GM23338 (cell line): Measurements from ENCODE around the gene ST3GAL4. TPM values are rescaled to one million over a fixed set of nuclear protein-coding genes. Genes with fewer than 3 reads are reported as not detected.

Source experiments
- ATAC-seq: fragments of 200-7000 bp; cut with Tn5 transposase; 3 replicates; pipeline ENCODE4 v1.9.1; 2020
- DNase-seq: peaks from one replicate; pipeline ENCODE4 v3.0.0-alpha.2; 2015; ENCODE audit warnings: low spot score
- H2AFZ ChIP-seq: fragments of 200-600 bp; sonication (generic); 2 replicates; pipeline ENCODE4 v1.8.0; 2016; ENCODE audit warnings: antibody characterized with exemption, mild to moderate bottlenecking, moderate library complexity
- H3F3A ChIP-seq: fragments of 200-600 bp; sonication (generic); replicated peaks from 2 replicates; pipeline ENCODE4 v1.8.0; 2017; ENCODE audit warnings: antibody characterized with exemption, mixed run types, low read depth
- H3K27ac ChIP-seq: fragments of 200-600 bp; sonication (generic); 2 replicates; pipeline ENCODE4 v1.6.1; 2016; ENCODE audit warnings: low read depth
- H3K27me3 ChIP-seq: fragments of 200-600 bp; sonication (generic); 2 replicates; pipeline ENCODE4 v1.8.0; 2016; ENCODE audit warnings: mild to moderate bottlenecking, mixed run types, moderate library complexity; ENCODE audit not compliant: insufficient read depth
- H3K36me3 ChIP-seq: fragments of 200-600 bp; sonication (generic); 2 replicates; pipeline ENCODE4 v1.8.0; 2016; ENCODE audit warnings: mild to moderate bottlenecking; ENCODE audit not compliant: insufficient read depth
- H3K4me1 ChIP-seq: fragments of 200-600 bp; sonication (generic); 2 replicates; pipeline ENCODE4 v1.8.0; 2016; ENCODE audit warnings: mild to moderate bottlenecking, moderate library complexity; ENCODE audit not compliant: insufficient read depth
- H3K4me2 ChIP-seq: fragments of 200-600 bp; sonication (generic); 2 replicates; pipeline ENCODE4 v1.7.1; 2017; ENCODE audit warnings: mixed run types
- H3K4me3 ChIP-seq: fragments of 200-600 bp; sonication (generic); 2 replicates; pipeline ENCODE4 v1.6.1; 2016; ENCODE audit warnings: mixed run types
- H3K79me2 ChIP-seq: fragments of 200-600 bp; sonication (generic); replicated peaks from 2 replicates; pipeline ENCODE4 v1.8.0; 2017; ENCODE audit warnings: mild to moderate bottlenecking; ENCODE audit not compliant: insufficient read depth
- H3K9me2 ChIP-seq: fragments of 200-600 bp; sonication (generic); 2 replicates; pipeline ENCODE4 v1.8.0; 2017; ENCODE audit not compliant: insufficient read depth
- H4K20me1 ChIP-seq: fragments of 200-600 bp; sonication (generic); replicated peaks from 2 replicates; pipeline ENCODE4 v1.8.0; 2017; ENCODE audit warnings: mild to moderate bottlenecking; ENCODE audit not compliant: insufficient read depth
- H3K27ac Mint-ChIP-seq: 2 replicates; pipeline ENCODE4 v1.8.0; 2020; ENCODE audit warnings: inconsistent platforms, mild to moderate bottlenecking, moderate library complexity, mixed read lengths
- H3K27me3 Mint-ChIP-seq: 3 replicates; pipeline ENCODE4 v1.8.0; 2022; ENCODE audit warnings: low read depth, mild to moderate bottlenecking, moderate library complexity, mixed read lengths, inconsistent platforms; ENCODE audit not compliant: insufficient read depth, poor library complexity
- H3K36me3 Mint-ChIP-seq: 3 replicates; pipeline ENCODE4 v1.8.0; 2021; ENCODE audit warnings: low read depth, mild to moderate bottlenecking, inconsistent platforms, moderate library complexity, mixed read lengths
- H3K4me1 Mint-ChIP-seq: 3 replicates; pipeline ENCODE4 v1.8.0; 2020; ENCODE audit warnings: mild to moderate bottlenecking, inconsistent platforms, mixed read lengths
- H3K4me3 Mint-ChIP-seq: 3 replicates; pipeline ENCODE4 v1.8.0; 2021; ENCODE audit warnings: moderate library complexity, mild to moderate bottlenecking, inconsistent platforms, mixed read lengths
- H3K9me3 Mint-ChIP-seq: 3 replicates; pipeline ENCODE4 v1.8.0; 2020; ENCODE audit warnings: moderate library complexity, mild to moderate bottlenecking, inconsistent platforms, mixed read lengths
- CREB1 ChIP-seq: fragments of 250-450 bp; sonication (Bioruptor Pico); IDR thresholded peaks from 2 replicates; pipeline ENCODE4 v1.5.0; 2020; ENCODE audit warnings: low read depth, mild to moderate bottlenecking, moderate library complexity
- EZH2 ChIP-seq: fragments of 200-600 bp; sonication (generic); IDR thresholded peaks from one replicate; pipeline ENCODE4 v1.8.0; 2017; ENCODE audit warnings: antibody characterized with exemption, mild to moderate bottlenecking, low read depth; ENCODE audit not compliant: unreplicated experiment
- EZH2phosphoT487 ChIP-seq: fragments of 200-600 bp; sonication (generic); IDR thresholded peaks from one replicate; pipeline ENCODE4 v1.8.1; 2018; ENCODE audit warnings: antibody characterized with exemption; ENCODE audit not compliant: unreplicated experiment
- JUNB ChIP-seq: IDR thresholded peaks from one replicate; pipeline ENCODE4 v1.6.1; 2016; ENCODE audit warnings: antibody characterized with exemption; ENCODE audit not compliant: unreplicated experiment
- NANOG ChIP-seq: IDR thresholded peaks from 2 replicates; pipeline ENCODE4 v1.6.1; 2016; ENCODE audit warnings: antibody characterized with exemption, borderline replicate concordance
- POLR2AphosphoS5 ChIP-seq: IDR thresholded peaks from 2 replicates; pipeline ENCODE4 v1.6.1; 2016; ENCODE audit warnings: antibody characterized with exemption, low read depth
- STAT1 ChIP-seq: IDR thresholded peaks from one replicate; pipeline ENCODE4 v1.6.1; 2016; ENCODE audit warnings: antibody characterized with exemption; ENCODE audit not compliant: unreplicated experiment
- ZNF114 ChIP-seq: fragments of 250-450 bp; sonication (Bioruptor Pico); IDR thresholded peaks from 2 replicates; pipeline ENCODE4 v1.5.0; 2020; ENCODE audit warnings: mild to moderate bottlenecking, moderate library complexity
- ZNF331 ChIP-seq: fragments of 250-450 bp; sonication (Bioruptor Pico); IDR thresholded peaks from 2 replicates; pipeline ENCODE4 v1.5.0; 2020; ENCODE audit warnings: low read depth, mild to moderate bottlenecking, moderate library complexity
- polyA plus RNA-seq: library from polyadenylated mRNA; unstranded; fragments of >200 nt; fragmentation: Nextera tagmentation; extraction: Ambion mirVana; gene quantifications from 2 replicates; pipeline ENCODE4 v1.2.1, GENCODE V29; 2016
- total RNA-seq: library from RNA; depleted of rRNA; stranded (reverse); fragments of >200 nt; shearing (Covaris generic); gene quantifications from 2 replicates; pipeline ENCODE4 v1.2.3, GENCODE V29; 2014
- TF ChIP-seq, protein P1 (sequence below), 2 experiments: fragments of 200-600 bp in 1 of 2; sonication (generic) in 1 of 2; conservative IDR thresholded peaks; 2 replicates each; pipeline versions ENCODE4 v1.5.1 to v1.6.1; 2016 to 2017; ENCODE audit warnings: antibody characterized with exemption in 2 of 2, low read depth in 2 of 2, mild to moderate bottlenecking in 2 of 2, moderate library complexity in 1 of 2
- TF ChIP-seq, protein P2 (sequence below): IDR thresholded peaks from 2 replicates; pipeline ENCODE4 v1.6.1; 2016; ENCODE audit warnings: antibody characterized with exemption
- TF ChIP-seq, protein P3 (sequence below): fragments of 250-450 bp; sonication (Bioruptor Pico); IDR thresholded peaks from 2 replicates; pipeline ENCODE4 v1.5.0; 2020; ENCODE audit warnings: mild to moderate bottlenecking, moderate library complexity
- TF ChIP-seq, protein P4 (sequence below): IDR thresholded peaks from one replicate; pipeline ENCODE4 v1.6.1; 2018; ENCODE audit warnings: antibody characterized with exemption; ENCODE audit not compliant: unreplicated experiment

ST3GAL4 gene
- total and polyA plus RNA-seq, 2 experiments from 2014 or later = 10.1 to 28.0 TPM

DNA sequence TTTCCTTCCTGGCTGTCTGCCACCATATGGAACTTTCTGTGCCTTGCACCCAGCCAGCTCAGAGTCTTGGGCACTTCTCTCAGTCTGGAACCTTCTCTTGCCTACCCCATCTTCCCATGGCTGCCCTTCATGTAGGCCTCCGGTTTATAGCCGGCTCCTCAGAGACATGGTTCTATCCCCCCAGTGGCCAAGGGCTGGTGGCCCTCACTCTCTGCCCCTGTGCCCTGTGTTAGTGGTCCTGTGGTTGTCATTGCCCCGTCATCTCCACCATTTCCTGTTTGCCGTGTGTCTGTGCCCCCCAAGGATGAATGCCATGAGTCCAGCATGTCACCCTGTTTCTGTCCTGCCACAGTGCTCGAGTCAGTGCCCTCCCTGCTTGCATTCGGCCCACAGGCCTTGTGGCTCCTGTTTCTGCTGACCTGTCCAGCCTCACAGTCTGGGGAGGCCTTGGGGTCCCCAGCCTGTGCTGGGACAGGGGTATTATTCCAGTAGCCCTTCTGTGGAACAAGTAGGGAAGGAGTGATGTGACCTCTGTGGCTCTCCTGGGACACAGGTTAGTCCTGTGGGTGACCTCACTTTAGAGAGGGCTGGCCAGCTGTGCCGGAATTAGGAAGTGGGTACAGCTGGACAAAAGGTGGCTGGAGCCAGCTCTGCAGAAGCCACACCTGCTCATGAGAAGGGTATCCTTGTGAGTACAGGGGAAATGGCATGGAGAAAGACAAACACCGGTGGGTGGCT lies 30.7 kb downstream of the ST3GAL4 start:
- Histone ChIP-seq H3K79me2 (peaks cover 6% of the 10 kb centered on the region), H3K27ac (no peak overlapping the region)

More for the DNA sequence above, 30.7 kb downstream of the ST3GAL4 start:
- no peaks in the 10 kb centered on the region for H3K9me2 ChIP-seq
- no peak overlapping the region for H3K4me2 ChIP-seq
- ATAC-seq (no peak), DNase-seq (no peak)
- H3K36me3 ChIP-seq = no peaks in the 10 kb centered on the region
- H3K4me3 ChIP-seq = no peak overlapping the region
- H4K20me1 ChIP-seq = no peaks in the 10 kb centered on the region
- Mint-ChIP-seq H3K27me3 (peaks cover 10% of the 10 kb centered on the region), H3K27ac (0 out of 2 replicates have a peak overlapping the region, but pooled peaks have one; percentile 30), H3K9me3 (no peaks in the 10 kb centered on the region; the same call in 2 of the 3 replicates), H3K4me3 (no peak overlapping the region), H3K36me3 (no peaks in the 10 kb centered on the region), H3K4me1 (peaks cover 17% of the 10 kb centered on the region)
- H2AFZ ChIP-seq = no peak overlapping the region
- no peaks in the 10 kb centered on the region for H3F3A ChIP-seq
- H3K27me3 ChIP-seq = no peaks in the 10 kb centered on the region
- H3K4me1 ChIP-seq = no peaks in the 10 kb centered on the region
- no peak for TF ChIP-seq ZNF331
- no peak for TF ChIP-seq EZH2
- no peak for TF ChIP-seq ZNF114 (CRISPR knock-in tag)
- no peak for TF ChIP-seq EZH2phosphoT487
- TF ChIP-seq, protein P1, sequence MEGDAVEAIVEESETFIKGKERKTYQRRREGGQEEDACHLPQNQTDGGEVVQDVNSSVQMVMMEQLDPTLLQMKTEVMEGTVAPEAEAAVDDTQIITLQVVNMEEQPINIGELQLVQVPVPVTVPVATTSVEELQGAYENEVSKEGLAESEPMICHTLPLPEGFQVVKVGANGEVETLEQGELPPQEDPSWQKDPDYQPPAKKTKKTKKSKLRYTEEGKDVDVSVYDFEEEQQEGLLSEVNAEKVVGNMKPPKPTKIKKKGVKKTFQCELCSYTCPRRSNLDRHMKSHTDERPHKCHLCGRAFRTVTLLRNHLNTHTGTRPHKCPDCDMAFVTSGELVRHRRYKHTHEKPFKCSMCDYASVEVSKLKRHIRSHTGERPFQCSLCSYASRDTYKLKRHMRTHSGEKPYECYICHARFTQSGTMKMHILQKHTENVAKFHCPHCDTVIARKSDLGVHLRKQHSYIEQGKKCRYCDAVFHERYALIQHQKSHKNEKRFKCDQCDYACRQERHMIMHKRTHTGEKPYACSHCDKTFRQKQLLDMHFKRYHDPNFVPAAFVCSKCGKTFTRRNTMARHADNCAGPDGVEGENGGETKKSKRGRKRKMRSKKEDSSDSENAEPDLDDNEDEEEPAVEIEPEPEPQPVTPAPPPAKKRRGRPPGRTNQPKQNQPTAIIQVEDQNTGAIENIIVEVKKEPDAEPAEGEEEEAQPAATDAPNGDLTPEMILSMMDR (conservative IDR thresholded peaks at IDR 0.05; ENCODE audit: low read depth in 2 of 2) = no peak
- TF ChIP-seq, protein P2, sequence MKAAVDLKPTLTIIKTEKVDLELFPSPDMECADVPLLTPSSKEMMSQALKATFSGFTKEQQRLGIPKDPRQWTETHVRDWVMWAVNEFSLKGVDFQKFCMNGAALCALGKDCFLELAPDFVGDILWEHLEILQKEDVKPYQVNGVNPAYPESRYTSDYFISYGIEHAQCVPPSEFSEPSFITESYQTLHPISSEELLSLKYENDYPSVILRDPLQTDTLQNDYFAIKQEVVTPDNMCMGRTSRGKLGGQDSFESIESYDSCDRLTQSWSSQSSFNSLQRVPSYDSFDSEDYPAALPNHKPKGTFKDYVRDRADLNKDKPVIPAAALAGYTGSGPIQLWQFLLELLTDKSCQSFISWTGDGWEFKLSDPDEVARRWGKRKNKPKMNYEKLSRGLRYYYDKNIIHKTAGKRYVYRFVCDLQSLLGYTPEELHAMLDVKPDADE = no peak
- TF ChIP-seq, protein P3, sequence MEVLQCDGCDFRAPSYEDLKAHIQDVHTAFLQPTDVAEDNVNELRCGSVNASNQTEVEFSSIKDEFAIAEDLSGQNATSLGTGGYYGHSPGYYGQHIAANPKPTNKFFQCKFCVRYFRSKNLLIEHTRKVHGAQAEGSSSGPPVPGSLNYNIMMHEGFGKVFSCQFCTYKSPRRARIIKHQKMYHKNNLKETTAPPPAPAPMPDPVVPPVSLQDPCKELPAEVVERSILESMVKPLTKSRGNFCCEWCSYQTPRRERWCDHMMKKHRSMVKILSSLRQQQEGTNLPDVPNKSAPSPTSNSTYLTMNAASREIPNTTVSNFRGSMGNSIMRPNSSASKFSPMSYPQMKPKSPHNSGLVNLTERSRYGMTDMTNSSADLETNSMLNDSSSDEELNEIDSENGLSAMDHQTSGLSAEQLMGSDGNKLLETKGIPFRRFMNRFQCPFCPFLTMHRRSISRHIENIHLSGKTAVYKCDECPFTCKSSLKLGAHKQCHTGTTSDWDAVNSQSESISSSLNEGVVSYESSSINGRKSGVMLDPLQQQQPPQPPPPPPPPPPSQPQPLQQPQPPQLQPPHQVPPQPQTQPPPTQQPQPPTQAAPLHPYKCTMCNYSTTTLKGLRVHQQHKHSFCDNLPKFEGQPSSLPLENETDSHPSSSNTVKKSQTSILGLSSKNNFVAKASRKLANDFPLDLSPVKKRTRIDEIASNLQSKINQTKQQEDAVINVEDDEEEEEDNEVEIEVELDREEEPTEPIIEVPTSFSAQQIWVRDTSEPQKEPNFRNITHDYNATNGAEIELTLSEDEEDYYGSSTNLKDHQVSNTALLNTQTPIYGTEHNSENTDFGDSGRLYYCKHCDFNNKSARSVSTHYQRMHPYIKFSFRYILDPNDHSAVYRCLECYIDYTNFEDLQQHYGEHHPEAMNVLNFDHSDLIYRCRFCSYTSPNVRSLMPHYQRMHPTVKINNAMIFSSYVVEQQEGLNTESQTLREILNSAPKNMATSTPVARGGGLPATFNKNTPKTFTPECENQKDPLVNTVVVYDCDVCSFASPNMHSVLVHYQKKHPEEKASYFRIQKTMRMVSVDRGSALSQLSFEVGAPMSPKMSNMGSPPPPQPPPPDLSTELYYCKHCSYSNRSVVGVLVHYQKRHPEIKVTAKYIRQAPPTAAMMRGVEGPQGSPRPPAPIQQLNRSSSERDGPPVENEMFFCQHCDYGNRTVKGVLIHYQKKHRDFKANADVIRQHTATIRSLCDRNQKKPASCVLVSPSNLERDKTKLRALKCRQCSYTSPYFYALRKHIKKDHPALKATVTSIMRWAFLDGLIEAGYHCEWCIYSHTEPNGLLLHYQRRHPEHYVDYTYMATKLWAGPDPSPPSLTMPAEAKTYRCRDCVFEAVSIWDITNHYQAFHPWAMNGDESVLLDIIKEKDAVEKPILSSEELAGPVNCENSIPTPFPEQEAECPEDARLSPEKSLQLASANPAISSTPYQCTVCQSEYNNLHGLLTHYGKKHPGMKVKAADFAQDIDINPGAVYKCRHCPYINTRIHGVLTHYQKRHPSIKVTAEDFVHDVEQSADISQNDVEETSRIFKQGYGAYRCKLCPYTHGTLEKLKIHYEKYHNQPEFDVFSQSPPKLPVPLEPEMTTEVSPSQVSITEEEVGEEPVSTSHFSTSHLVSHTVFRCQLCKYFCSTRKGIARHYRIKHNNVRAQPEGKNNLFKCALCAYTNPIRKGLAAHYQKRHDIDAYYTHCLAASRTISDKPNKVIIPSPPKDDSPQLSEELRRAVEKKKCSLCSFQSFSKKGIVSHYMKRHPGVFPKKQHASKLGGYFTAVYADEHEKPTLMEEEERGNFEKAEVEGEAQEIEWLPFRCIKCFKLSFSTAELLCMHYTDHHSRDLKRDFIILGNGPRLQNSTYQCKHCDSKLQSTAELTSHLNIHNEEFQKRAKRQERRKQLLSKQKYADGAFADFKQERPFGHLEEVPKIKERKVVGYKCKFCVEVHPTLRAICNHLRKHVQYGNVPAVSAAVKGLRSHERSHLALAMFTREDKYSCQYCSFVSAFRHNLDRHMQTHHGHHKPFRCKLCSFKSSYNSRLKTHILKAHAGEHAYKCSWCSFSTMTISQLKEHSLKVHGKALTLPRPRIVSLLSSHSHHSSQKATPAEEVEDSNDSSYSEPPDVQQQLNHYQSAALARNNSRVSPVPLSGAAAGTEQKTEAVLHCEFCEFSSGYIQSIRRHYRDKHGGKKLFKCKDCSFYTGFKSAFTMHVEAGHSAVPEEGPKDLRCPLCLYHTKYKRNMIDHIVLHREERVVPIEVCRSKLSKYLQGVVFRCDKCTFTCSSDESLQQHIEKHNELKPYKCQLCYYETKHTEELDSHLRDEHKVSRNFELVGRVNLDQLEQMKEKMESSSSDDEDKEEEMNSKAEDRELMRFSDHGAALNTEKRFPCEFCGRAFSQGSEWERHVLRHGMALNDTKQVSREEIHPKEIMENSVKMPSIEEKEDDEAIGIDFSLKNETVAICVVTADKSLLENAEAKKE (CRISPR knock-in tag) = no peak
- TF ChIP-seq POLR2AphosphoS5 = no peak
- TF ChIP-seq, protein P4, sequence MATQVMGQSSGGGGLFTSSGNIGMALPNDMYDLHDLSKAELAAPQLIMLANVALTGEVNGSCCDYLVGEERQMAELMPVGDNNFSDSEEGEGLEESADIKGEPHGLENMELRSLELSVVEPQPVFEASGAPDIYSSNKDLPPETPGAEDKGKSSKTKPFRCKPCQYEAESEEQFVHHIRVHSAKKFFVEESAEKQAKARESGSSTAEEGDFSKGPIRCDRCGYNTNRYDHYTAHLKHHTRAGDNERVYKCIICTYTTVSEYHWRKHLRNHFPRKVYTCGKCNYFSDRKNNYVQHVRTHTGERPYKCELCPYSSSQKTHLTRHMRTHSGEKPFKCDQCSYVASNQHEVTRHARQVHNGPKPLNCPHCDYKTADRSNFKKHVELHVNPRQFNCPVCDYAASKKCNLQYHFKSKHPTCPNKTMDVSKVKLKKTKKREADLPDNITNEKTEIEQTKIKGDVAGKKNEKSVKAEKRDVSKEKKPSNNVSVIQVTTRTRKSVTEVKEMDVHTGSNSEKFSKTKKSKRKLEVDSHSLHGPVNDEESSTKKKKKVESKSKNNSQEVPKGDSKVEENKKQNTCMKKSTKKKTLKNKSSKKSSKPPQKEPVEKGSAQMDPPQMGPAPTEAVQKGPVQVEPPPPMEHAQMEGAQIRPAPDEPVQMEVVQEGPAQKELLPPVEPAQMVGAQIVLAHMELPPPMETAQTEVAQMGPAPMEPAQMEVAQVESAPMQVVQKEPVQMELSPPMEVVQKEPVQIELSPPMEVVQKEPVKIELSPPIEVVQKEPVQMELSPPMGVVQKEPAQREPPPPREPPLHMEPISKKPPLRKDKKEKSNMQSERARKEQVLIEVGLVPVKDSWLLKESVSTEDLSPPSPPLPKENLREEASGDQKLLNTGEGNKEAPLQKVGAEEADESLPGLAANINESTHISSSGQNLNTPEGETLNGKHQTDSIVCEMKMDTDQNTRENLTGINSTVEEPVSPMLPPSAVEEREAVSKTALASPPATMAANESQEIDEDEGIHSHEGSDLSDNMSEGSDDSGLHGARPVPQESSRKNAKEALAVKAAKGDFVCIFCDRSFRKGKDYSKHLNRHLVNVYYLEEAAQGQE = no peak
- TF ChIP-seq STAT1 = no peak
- no peak for TF ChIP-seq CREB1 (CRISPR knock-in tag)
- no peak for TF ChIP-seq NANOG
- no peak for TF ChIP-seq JUNB
